SH-SY5Y (cell line): ENCODE measurements around the gene ZNF19.

Experiments used
- GATA2 ChIP-seq: IDR thresholded peaks from 2 replicates; pipeline ENCODE4 v1.6.1; 2011; ENCODE audit warnings: mild to moderate bottlenecking, low read depth, low read length
- GATA3 ChIP-seq: IDR thresholded peaks from 2 replicates; pipeline ENCODE4 v1.6.1; 2011; ENCODE audit warnings: low read depth, mild to moderate bottlenecking, low read length, moderate library complexity

DNA sequence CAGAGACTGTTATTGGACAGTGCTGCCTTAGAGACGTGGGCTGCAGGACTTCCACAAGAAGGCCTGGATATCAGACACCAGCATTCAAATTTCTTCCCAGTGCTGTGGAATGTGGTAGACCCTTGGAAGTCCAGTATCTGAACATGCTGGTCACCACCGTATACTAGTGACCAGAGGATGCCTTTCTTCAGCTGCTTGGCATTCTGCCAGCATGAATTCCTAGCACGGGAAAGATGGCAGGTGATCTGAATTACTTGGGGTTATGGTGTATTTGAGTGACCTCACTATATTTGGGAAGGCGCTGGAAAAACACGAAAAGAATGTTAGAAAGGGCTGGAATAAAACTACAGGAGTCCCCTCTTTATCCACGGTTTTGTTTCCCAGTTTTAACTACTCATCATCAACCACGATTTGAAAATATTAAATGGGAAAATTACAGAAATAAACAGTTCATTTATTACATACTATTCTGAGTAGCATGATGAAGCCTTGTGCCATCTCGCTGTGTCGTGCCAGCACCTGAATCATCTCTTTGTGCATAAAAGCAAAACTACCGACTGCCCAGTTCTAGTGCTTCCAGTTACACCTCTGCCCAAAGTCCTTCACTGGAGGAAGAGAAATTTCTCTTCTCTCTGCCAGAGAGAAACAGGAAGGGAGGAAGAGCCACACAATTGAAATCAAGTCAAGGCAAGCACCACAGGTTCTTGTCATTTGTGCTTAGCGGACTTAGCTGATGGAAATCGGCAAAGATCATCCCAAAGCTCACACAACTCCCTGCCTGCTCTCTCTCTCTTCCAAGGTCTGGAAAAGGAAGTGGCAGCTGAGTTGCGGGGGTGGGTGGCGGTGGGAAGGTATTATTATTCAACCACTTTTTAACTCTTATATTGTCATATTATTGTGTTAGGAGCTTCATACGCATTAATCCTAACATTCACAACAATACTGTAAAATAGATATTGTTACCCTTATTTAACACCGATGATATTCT, 35.7 kb upstream of the ZNF19 start:
- no peak for TF ChIP-seq GATA2
- TF ChIP-seq GATA3, result no peak
